NT2/D1 (cell line): ENCODE measurements around the gene B3GALT5.

ENCODE experiments used
- YY1 ChIP-seq: IDR thresholded peaks from 2 replicates; pipeline ENCODE4 v1.6.1; 2011; ENCODE audit not compliant: insufficient read length, insufficient read depth
- ZNF274 ChIP-seq: IDR thresholded peaks from 2 replicates; pipeline ENCODE4 v1.6.1; 2011; ENCODE audit warnings: mild to moderate bottlenecking, low read depth, low read length

GRCh38 chr21:39660191-39660980 is 47.6 kb downstream of the B3GALT5 start:
- TF ChIP-seq ZNF274 = no peak
- no peak for TF ChIP-seq YY1
